Measurements from ENCODE around the gene SCIN.

GRCh38 chr7:12640299-12641096 is 70.0 kb downstream of the SCIN start:
- TF ChIP-seq REST (IDR thresholded peaks at IDR 0.05; ENCODE audit: low read depth, low read length) (no peak), MXI1 (IDR thresholded peaks at IDR 0.05; ENCODE audit: low read depth, low read length) (no peak), EP300 (IDR thresholded peaks at IDR 0.05; ENCODE audit: borderline replicate concordance in 1 of 2, low read depth in 1 of 2, low read length in 1 of 2) (no peak), YY1 (IDR thresholded peaks at IDR 0.05; ENCODE audit: low read depth) (no peak), NRF1 (IDR thresholded peaks at IDR 0.05; ENCODE audit: low read depth, low read length) (no peak), POLR2AphosphoS5 (IDR thresholded peaks at IDR 0.05; ENCODE audit: low read depth, low read length) (no peak), FOXM1 (IDR thresholded peaks at IDR 0.05; ENCODE audit: low read depth) (no peak), MAX (IDR thresholded peaks at IDR 0.05; ENCODE audit: low read depth) (no peak), CTCF (IDR thresholded peaks at IDR 0.05) (no peak), SIN3A (IDR thresholded peaks at IDR 0.05; ENCODE audit: borderline replicate concordance, low read depth, low read length) (no peak), ELF1 (IDR thresholded peaks at IDR 0.05) (no peak), RCOR1 (IDR thresholded peaks at IDR 0.05; ENCODE audit: low read length) (no peak), EZH2phosphoT487 (IDR thresholded peaks at IDR 0.05; ENCODE audit: borderline replicate concordance, low read depth) (no peak)

All from SK-N-SH (cell line).